ENCODE results near the gene SERINC2.

GRCh38 chr1:31412732-31413404 lies at the start of gene SERINC2:
- TF ChIP-seq CTCF (IDR thresholded peaks at IDR 0.05; ENCODE audit: low read length) = no peak
- TF ChIP-seq EZH2phosphoT487 (IDR thresholded peaks at IDR 0.05; ENCODE audit: low read length) = no peak
- no peak for TF ChIP-seq EZH2 (optimal IDR thresholded peaks at IDR 0.05; ENCODE audit: low read depth, low read length)
